ENCODE measurements around the gene PMS1. TPM values are rescaled to one million over a fixed set of nuclear protein-coding genes. Genes with fewer than 3 reads are reported as not detected.

The PMS1 gene
- total and polyA plus RNA-seq, 2 donors (not counting 1 experiment from before 2014, with no cell fraction given) = 14.9 to 44.2 TPM

DNA sequence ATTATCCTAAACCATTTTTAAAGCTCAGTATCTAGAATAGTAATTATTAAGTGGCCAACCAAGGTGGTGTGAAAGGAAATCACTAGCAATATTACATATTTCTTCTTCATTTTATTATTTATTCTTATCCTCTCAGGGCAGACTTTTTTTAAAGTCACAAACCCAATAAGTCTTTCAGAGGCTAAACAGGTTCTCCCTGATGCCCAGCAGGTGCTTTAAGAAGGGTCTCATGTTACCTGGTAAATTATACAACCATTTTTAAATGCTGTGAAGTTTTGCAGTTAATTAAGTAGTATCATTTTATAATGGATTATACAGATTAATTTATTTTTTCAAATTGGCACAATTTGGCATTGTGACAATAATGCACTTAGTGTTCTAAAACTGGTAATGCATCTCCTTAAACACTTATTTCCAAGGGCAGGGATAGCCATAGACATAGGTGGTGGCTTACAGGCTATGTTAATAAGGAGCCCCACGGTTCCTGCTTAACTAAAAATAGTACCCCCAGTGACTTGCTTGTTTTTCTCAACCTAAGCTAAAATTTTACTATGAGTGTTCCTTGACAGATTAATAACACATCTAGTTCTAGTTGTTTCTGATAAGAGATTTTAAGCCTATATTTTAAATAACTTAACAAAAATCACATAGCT lies 67.0 kb downstream of the PMS1 start:
- no peaks in the 10 kb centered on the region for H3K79me2 ChIP-seq (ENCODE audit: control insufficient read depth, insufficient read depth, low read length)
- H3K4me3 ChIP-seq (ENCODE audit: control extremely low read depth in 1 of 5, extremely low read depth in 1 of 5, insufficient read depth in 1 of 5, low read depth in 2 of 5, low read length in 4 of 5) = no peak overlapping the region
- H3K9me3 Mint-ChIP-seq (ENCODE audit: insufficient read depth) = no peaks in the 10 kb centered on the region
- TF ChIP-seq, protein P1, sequence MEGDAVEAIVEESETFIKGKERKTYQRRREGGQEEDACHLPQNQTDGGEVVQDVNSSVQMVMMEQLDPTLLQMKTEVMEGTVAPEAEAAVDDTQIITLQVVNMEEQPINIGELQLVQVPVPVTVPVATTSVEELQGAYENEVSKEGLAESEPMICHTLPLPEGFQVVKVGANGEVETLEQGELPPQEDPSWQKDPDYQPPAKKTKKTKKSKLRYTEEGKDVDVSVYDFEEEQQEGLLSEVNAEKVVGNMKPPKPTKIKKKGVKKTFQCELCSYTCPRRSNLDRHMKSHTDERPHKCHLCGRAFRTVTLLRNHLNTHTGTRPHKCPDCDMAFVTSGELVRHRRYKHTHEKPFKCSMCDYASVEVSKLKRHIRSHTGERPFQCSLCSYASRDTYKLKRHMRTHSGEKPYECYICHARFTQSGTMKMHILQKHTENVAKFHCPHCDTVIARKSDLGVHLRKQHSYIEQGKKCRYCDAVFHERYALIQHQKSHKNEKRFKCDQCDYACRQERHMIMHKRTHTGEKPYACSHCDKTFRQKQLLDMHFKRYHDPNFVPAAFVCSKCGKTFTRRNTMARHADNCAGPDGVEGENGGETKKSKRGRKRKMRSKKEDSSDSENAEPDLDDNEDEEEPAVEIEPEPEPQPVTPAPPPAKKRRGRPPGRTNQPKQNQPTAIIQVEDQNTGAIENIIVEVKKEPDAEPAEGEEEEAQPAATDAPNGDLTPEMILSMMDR (IDR thresholded peaks at IDR 0.05) = no peak
- TF ChIP-seq EZH2 (IDR thresholded peaks at IDR 0.05; ENCODE audit: borderline replicate concordance, insufficient read depth, low read depth, low read length, poor library complexity, severe bottlenecking) = no peak
- DNase-seq = no peak
- WGBS (ENCODE audit: insufficient coverage) = no CpG with 5 or more reads among the region's 1 CpG
- no peak overlapping the region for H3K4me3 Mint-ChIP-seq
- no peak overlapping the region for H3K4me2 ChIP-seq (replicated peaks; ENCODE audit: low read depth, low read length, poor library complexity, severe bottlenecking)
- no peak overlapping the region for H3K27ac Mint-ChIP-seq
- H3K4me1 Mint-ChIP-seq = peaks cover 2% of the 10 kb centered on the region
- H3K4me1 ChIP-seq (ENCODE audit: control insufficient read depth in 2 of 2, insufficient read depth in 2 of 2, low read length in 2 of 2) = no peaks in the 10 kb centered on the region
- intact Hi-C loops (cut with micrococcal nuclease) = no loop called here
- no peak overlapping the region for H3K27ac ChIP-seq (ENCODE audit: low read length in 2 of 2)
- H3K36me3 ChIP-seq (replicated peaks in 1 of 2; ENCODE audit: control extremely low read depth in 1 of 2, control insufficient read depth in 1 of 2, extremely low read depth in 1 of 2, insufficient read depth in 2 of 2, low read length in 1 of 2) = peaks cover 5 to 26% of the 10 kb centered on the region in 2 experiments
- no peaks in the 10 kb centered on the region for H3K9me3 ChIP-seq (ENCODE audit: control extremely low read depth in 1 of 3, control insufficient read depth in 2 of 3, insufficient read depth in 1 of 3, low read length in 2 of 3)
- H3K27me3 Mint-ChIP-seq = no peaks in the 10 kb centered on the region
- ATAC-seq (ENCODE audit: low read depth) = no peak
- no peaks in the 10 kb centered on the region for H4K20me1 ChIP-seq (ENCODE audit: control insufficient read depth, insufficient read depth, low read length, poor library complexity, severe bottlenecking)
- no peak overlapping the region for H2AFZ ChIP-seq (ENCODE audit: insufficient read depth, low read depth, low read length, poor library complexity, severe bottlenecking)
- POLR2A ChIA-PET = no interaction called here
- H3K27me3 ChIP-seq (replicated peaks in 1 of 4; ENCODE audit: control extremely low read depth in 1 of 4, control insufficient read depth in 3 of 4, insufficient read depth in 4 of 4, low read length in 3 of 4) = no peaks in the 10 kb centered on the region
- H3K9ac ChIP-seq (ENCODE audit: low read length) = no peak overlapping the region
- CTCF ChIA-PET = no interaction called here

DNA sequence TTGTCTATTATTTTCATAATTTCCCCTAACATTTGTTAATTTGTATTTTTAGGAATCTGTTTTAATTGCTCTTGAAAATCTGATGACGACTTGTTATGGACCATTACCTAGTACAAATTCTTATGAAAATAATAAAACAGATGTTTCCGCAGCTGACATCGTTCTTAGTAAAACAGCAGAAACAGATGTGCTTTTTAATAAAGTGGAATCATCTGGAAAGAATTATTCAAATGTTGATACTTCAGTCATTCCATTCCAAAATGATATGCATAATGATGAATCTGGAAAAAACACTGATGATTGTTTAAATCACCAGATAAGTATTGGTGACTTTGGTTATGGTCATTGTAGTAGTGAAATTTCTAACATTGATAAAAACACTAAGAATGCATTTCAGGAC lies 69.9 kb downstream of the PMS1 start:
- H2AFZ ChIP-seq (ENCODE audit: insufficient read depth, low read depth, low read length, poor library complexity, severe bottlenecking) = no peak overlapping the region
- Mint-ChIP-seq H3K27ac (no peak overlapping the region), H3K9me3 (ENCODE audit: insufficient read depth) (no peaks in the 10 kb centered on the region), H3K4me3 (no peak overlapping the region), H3K4me1 (peaks cover 2% of the 10 kb centered on the region), H3K27me3 (no peaks in the 10 kb centered on the region)
- H4K20me1 ChIP-seq (ENCODE audit: control insufficient read depth, insufficient read depth, low read length, poor library complexity, severe bottlenecking) = no peaks in the 10 kb centered on the region
- no peak overlapping the region for H3K4me2 ChIP-seq (replicated peaks; ENCODE audit: low read depth, low read length, poor library complexity, severe bottlenecking)
- H3K4me1 ChIP-seq (ENCODE audit: control insufficient read depth in 2 of 2, insufficient read depth in 2 of 2, low read length in 2 of 2) = no peaks in the 10 kb centered on the region
- no peaks in the 10 kb centered on the region for H3K27me3 ChIP-seq (replicated peaks in 1 of 4; ENCODE audit: control extremely low read depth in 1 of 4, control insufficient read depth in 3 of 4, insufficient read depth in 4 of 4, low read length in 3 of 4)
- ChIA-PET CTCF (no interaction called here), POLR2A (no interaction called here)
- no peaks in the 10 kb centered on the region for H3K9me3 ChIP-seq (ENCODE audit: control extremely low read depth in 1 of 3, control insufficient read depth in 2 of 3, insufficient read depth in 1 of 3, low read length in 2 of 3)
- no peak overlapping the region for H3K4me3 ChIP-seq (ENCODE audit: control extremely low read depth in 1 of 5, extremely low read depth in 1 of 5, insufficient read depth in 1 of 5, low read depth in 2 of 5, low read length in 4 of 5)
- TF ChIP-seq, protein P1 (IDR thresholded peaks at IDR 0.05) = no peak
- TF ChIP-seq EZH2 (IDR thresholded peaks at IDR 0.05; ENCODE audit: borderline replicate concordance, insufficient read depth, low read depth, low read length, poor library complexity, severe bottlenecking) = no peak
- no peak overlapping the region for H3K9ac ChIP-seq (ENCODE audit: low read length)
- peaks cover 3 to 11% of the 10 kb centered on the region in 2 experiments for H3K36me3 ChIP-seq (replicated peaks in 1 of 2; ENCODE audit: control extremely low read depth in 1 of 2, control insufficient read depth in 1 of 2, extremely low read depth in 1 of 2, insufficient read depth in 2 of 2, low read length in 1 of 2)
- no peak for ATAC-seq (ENCODE audit: low read depth)
- no peak for DNase-seq
- intact Hi-C loops (cut with micrococcal nuclease) = no loop called here
- H3K79me2 ChIP-seq (ENCODE audit: control insufficient read depth, insufficient read depth, low read length) = no peaks in the 10 kb centered on the region
- WGBS (ENCODE audit: insufficient coverage) = no CpG with 5 or more reads among the region's 3 CpGs
- H3K27ac ChIP-seq (ENCODE audit: low read length in 2 of 2) = no peak overlapping the region
